Stomach smooth muscle (tissue), 2 donors: ENCODE data around the gene KIF15.

ENCODE experiments used
- H3K27ac ChIP-seq: one replicate; pipeline ENCODE4 v1.7.0; 2013; ENCODE audit warnings: mild to moderate bottlenecking, low read length, inconsistent platforms
- H3K27me3 ChIP-seq, 2 donors: one replicate each; pipeline ENCODE4 v1.7.0; 2013; ENCODE audit warnings: low read length in 2 of 2; ENCODE audit not compliant: insufficient read depth in 2 of 2, control insufficient read depth in 1 of 2
- H3K36me3 ChIP-seq, 2 donors: one replicate each; pipeline ENCODE4 v1.7.0; 2013; ENCODE audit warnings: low read length in 2 of 2; ENCODE audit not compliant: control insufficient read depth in 2 of 2, insufficient read depth in 2 of 2
- H3K4me1 ChIP-seq: one replicate; pipeline ENCODE4 v1.7.0; 2013; ENCODE audit warnings: low read length; ENCODE audit not compliant: control insufficient read depth, insufficient read depth
- H3K4me3 ChIP-seq, 2 donors: one replicate each; pipeline ENCODE4 v1.7.0; 2013; ENCODE audit warnings: low read length in 2 of 2
- H3K9ac ChIP-seq, 2 donors: one replicate each; pipeline ENCODE4 v1.7.0; 2013; ENCODE audit warnings: low read length in 2 of 2, mild to moderate bottlenecking in 1 of 2
- H3K9me3 ChIP-seq, 2 donors: one replicate each; pipeline ENCODE4 v1.7.0; 2013; ENCODE audit warnings: low read length in 2 of 2; ENCODE audit not compliant: control insufficient read depth in 2 of 2
- donor health status: healthy.
- donor health status: Pancreatic carcinoma.

The KIF15 gene

DNA sequence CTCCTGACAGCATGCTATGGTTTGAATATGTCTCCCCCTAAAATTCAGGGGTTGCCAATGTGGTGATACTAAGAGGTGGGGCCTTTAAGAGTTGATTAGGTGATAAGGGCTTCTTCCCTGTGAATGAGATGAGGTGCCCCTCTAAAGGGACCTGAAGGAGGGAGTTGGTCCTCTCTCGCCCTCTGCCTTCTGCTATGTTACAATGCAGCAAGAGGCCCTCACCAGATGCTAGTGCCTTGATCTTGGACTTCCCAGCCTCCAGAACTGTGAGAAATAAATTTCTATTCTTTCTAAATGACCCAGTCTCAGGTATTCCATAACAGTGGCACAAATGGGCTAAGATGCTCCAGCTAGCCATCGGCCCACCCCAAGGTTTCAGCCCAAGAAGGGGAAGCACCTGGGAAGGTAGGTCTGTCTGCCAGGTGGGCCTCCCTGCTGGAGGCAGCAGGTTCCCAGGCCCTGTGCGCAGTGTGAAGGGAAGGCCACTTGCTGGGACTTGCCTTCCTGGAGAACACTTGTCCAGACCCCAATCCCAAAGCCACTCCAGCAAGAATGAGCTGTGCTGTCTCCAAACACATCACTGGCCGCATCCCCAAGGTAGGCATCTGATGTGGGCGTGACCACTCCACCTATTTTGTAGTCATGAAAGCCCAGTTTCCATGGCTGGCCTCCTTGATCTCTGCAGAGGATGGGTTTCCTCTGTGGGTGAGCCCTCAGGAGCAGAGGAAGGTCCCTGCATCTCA lies 121.8 kb downstream of the KIF15 start:
- Histone ChIP-seq H3K4me3 (no peak overlapping the region), H3K4me1 (peaks cover 2% of the 10 kb centered on the region), H3K9me3 (no peaks in the 10 kb centered on the region), H3K36me3 (no peaks in the 10 kb centered on the region), H3K27me3 (peaks cover 5 to 7% of the 10 kb centered on the region in 2 donors), H3K9ac (no peak overlapping the region), H3K27ac (no peak overlapping the region)

DNA sequence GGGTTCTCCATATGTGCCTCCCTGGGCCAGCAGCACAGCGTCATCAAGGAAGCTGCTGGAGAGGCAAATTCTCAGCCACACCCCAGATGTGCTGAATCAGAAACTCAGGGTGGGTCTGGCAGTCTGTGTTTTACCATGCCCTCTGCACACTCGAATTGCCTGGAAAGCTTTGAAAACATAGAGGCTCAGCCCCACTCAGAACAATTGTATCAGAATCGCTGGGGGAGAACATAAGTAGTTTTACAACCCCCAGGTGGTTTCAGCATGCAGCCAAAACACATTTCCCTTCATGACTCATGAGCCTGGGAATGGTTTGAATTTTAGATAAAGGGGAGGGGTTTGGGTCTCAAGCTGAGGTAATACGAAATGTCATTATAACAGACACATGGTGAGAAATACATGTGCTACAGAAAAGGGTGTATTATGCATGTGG lies 122.4 kb downstream of the KIF15 start:
- no peak overlapping the region for H3K4me3 ChIP-seq
- H3K27ac ChIP-seq = no peak overlapping the region
- H3K27me3 ChIP-seq = peaks cover 5 to 7% of the 10 kb centered on the region in 2 donors
- no peaks in the 10 kb centered on the region for H3K9me3 ChIP-seq
- H3K36me3 ChIP-seq = no peaks in the 10 kb centered on the region
- no peak overlapping the region for H3K9ac ChIP-seq
- peaks cover 2% of the 10 kb centered on the region for H3K4me1 ChIP-seq

DNA sequence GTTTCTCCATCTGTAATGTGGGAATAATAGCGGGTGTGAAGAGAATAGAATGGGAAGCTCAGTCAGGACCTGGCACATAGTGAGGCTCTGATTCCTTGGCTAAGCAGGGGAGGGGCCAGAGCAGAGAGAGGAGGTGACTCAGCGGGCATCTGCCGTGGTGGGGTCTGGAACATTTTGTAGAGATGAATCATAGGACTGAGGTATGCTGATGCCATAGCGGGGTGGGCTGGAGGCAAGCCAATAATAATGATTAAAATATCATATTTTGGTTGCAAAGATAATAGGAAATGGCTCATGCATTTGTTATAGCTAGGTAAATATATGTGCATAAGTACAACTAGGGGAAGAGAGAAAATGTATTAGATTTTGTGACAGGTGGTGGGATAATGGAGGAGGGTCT lies 124.0 kb downstream of the KIF15 start:
- H3K36me3 ChIP-seq = no peaks in the 10 kb centered on the region
- H3K27ac ChIP-seq = no peak overlapping the region
- H3K4me3 ChIP-seq = no peak overlapping the region
- peaks cover 2% of the 10 kb centered on the region for H3K4me1 ChIP-seq
- H3K9ac ChIP-seq = no peak overlapping the region
- peaks cover 5 to 7% of the 10 kb centered on the region in 2 donors for H3K27me3 ChIP-seq
- H3K9me3 ChIP-seq = no peaks in the 10 kb centered on the region

DNA sequence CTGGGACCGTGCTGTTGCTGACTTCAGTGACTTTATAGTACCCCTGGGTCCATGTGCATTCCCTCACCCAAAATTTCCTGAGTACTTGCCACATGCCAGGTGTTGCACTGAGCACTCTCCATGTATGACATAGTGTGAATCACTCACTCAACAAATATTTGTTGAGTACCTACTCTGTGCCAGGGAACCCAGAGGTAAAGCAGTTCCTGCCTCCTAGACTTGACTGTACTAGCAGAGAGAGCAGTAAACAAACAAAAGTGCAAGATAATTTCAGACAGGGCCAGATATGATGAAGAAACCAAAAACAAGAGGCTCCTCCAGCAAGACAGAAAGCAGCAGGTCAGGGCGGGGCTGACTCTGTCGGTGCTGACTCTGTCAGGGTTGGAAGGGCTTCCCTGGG lies 125.0 kb downstream of the KIF15 start:
- Histone ChIP-seq H3K4me1 (peaks cover 2% of the 10 kb centered on the region), H3K9me3 (no peaks in the 10 kb centered on the region), H3K9ac (no peak overlapping the region), H3K27me3 (peaks cover 5 to 7% of the 10 kb centered on the region in 2 donors), H3K4me3 (no peak overlapping the region), H3K27ac (no peak overlapping the region), H3K36me3 (no peaks in the 10 kb centered on the region)

DNA sequence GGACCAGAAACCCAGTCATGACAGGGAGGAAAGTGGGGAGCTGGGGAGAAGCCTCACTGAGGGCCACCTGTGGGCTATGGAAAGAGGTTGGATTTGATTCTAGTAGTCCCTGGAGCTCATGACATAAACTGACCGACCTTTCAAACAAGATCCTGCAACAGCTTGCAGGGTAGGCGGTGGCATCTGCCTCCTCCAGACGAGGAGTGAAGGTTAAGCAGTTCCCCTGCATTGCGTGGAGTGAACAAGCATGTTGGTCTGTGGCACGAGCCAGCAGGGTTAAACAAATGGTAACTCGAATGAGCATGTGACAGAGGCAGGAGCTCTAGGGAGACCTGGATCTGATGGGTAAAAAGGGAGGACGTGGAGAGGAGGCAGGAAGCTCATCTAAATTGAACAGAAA lies 125.5 kb downstream of the KIF15 start:
- no peaks in the 10 kb centered on the region for H3K36me3 ChIP-seq
- H3K4me1 ChIP-seq = peaks cover 2% of the 10 kb centered on the region
- no peaks in the 10 kb centered on the region for H3K9me3 ChIP-seq
- H3K27me3 ChIP-seq = peaks cover 5 to 7% of the 10 kb centered on the region in 2 donors
- no peak overlapping the region for H3K4me3 ChIP-seq
- no peak overlapping the region for H3K27ac ChIP-seq
- no peak overlapping the region for H3K9ac ChIP-seq

DNA sequence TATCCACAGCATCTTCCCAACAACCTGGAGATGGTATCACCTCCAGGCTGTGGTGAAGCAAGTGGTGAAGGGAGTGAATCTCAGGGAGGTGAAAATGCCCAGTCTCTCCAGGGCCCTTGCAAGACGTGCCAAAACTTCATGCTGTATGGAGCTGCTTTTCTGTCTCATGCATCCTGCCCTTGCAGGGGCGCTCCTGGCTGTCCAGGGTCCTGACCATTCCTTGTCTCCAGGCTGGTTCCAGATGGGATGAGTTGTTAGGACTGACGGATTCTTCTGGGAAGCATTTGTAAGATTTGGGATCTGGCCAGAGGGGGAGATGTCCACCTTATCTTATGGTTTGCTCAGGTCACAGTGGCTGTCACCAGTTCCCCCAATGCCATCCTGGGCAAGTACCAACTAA lies 128.7 kb downstream of the KIF15 start:
- H3K9ac ChIP-seq = no peak overlapping the region

DNA sequence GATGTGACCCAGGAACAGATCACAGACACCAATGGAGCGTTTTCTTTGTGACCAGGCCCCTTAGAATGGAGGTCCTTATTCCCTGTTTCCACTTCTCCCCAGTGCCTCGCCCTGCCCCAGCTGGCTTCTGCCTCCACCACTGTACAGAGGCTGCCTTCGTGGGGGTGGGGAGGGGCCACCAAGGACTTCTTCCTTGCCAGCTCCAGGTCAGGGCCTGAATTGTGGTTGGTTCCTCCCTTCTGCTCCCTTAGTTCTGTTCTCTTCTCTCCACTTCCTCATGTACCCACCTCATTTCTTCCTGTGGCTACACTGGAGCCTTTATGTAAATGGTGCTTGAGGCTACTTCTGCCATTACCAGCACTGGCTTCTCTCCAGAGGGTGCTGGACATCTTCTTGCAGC lies 129.3 kb downstream of the KIF15 start:
- Histone ChIP-seq H3K27me3 (peaks cover 0 to 2% of the 10 kb centered on the region in 2 donors), H3K36me3 (no peaks in the 10 kb centered on the region), H3K27ac (no peak overlapping the region), H3K4me1 (no peaks in the 10 kb centered on the region), H3K9ac (no peak overlapping the region), H3K9me3 (no peaks in the 10 kb centered on the region), H3K4me3 (no peak overlapping the region)

More for the DNA sequence above, 128.7 kb downstream of the KIF15 start:
- no peak overlapping the region for H3K27ac ChIP-seq
- no peaks in the 10 kb centered on the region for H3K9me3 ChIP-seq
- H3K36me3 ChIP-seq = no peaks in the 10 kb centered on the region
- no peak overlapping the region for H3K4me3 ChIP-seq
- peaks cover 0 to 2% of the 10 kb centered on the region in 2 donors for H3K27me3 ChIP-seq
- H3K4me1 ChIP-seq = peaks cover 2% of the 10 kb centered on the region

DNA sequence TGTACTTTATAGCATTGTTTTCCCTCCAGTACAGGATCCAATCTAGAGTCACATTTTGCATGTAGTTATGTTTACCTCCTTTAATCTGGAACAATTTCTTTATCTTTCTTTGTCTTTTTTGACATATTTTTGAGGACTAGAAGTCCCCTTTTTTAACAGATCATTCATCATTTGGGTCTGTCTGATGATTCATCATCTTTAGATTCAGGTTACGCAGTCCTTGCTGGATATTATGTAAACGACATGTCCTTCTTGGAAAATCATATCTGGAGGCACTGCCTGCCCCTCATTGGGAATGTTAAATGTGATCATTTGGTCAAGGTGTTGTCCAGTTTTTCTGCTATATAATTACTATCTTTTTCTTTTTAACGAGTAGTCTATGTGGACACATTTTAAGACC lies 131.1 kb downstream of the KIF15 start:
- no peaks in the 10 kb centered on the region for H3K27me3 ChIP-seq
- no peaks in the 10 kb centered on the region for H3K9me3 ChIP-seq
- no peak overlapping the region for H3K4me3 ChIP-seq
- no peaks in the 10 kb centered on the region for H3K4me1 ChIP-seq
- H3K27ac ChIP-seq = no peak overlapping the region
- no peaks in the 10 kb centered on the region for H3K36me3 ChIP-seq
- no peak overlapping the region for H3K9ac ChIP-seq

DNA sequence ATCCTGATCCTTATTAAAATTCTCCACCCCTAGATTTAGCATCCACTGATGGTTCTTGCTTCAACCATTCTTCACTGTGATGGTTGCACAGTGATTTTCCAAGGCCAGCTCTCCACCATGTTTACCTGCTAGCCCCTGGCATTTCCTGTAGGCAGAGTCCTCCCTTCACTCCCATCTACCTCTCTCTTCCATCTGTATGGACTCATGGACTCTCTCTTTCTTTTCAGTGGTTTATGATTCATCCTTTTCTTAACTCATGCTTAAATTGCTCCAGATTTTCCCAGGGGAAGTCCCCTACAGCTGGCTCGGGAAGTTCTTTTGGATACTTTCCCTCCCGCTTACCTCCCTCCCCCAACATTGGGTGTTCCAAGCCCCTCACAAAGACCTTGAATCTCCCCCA lies 131.5 kb downstream of the KIF15 start:
- no peak overlapping the region for H3K4me3 ChIP-seq
- H3K36me3 ChIP-seq = no peaks in the 10 kb centered on the region
- H3K4me1 ChIP-seq = no peaks in the 10 kb centered on the region
- H3K27me3 ChIP-seq = no peaks in the 10 kb centered on the region
- H3K9ac ChIP-seq = no peak overlapping the region
- H3K27ac ChIP-seq = no peak overlapping the region
- H3K9me3 ChIP-seq = no peaks in the 10 kb centered on the region

DNA sequence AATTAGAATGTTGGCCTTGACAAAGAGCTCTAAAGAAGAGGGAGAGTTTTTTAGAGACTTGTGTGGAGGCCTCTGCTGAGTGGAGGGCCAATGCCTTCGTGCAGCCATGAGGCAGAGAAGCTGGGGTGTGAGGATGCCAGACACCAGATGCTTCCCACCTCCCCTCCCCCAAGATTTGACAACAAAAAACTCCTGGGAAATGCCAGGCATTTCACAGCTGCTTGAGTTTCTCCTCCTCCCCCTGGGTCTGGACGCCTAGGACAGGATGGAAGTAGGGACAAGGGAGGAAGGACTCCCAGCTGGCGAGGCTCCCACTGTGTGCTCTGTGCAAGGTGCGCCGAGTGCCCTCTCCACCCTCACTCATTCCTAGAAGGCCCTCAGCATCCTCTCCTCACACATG lies 132.9 kb downstream of the KIF15 start:
- peaks cover 0 to 4% of the 10 kb centered on the region in 2 donors for H3K27me3 ChIP-seq
- H3K4me1 ChIP-seq = no peaks in the 10 kb centered on the region
- no peak overlapping the region for H3K9ac ChIP-seq
- no peak overlapping the region for H3K4me3 ChIP-seq
- H3K9me3 ChIP-seq = no peaks in the 10 kb centered on the region
- no peak overlapping the region for H3K27ac ChIP-seq
- H3K36me3 ChIP-seq = no peaks in the 10 kb centered on the region

DNA sequence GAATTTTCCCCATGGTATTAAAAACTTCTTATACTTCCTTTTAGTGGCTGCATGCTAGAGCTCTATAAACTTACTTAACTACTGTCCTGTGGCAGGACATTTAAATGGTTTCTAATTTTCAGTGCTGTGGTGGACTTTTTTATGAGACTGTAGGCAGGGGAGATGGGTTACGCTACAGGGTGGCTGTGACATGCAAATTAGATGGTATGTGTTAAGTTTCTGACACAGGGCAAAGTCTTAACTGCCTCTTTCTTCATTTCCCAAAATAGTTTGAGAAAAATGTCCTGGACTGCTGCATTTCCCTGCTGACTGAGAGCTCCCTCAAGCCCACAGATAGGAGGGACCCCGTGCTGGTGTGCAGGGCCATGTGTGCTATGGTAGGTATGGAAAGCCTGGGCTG lies 134.8 kb downstream of the KIF15 start:
- no peak overlapping the region for H3K4me3 ChIP-seq
- H3K27ac ChIP-seq = no peak overlapping the region
- no peaks in the 10 kb centered on the region for H3K9me3 ChIP-seq

More for the DNA sequence above, 134.8 kb downstream of the KIF15 start:
- H3K36me3 ChIP-seq = no peaks in the 10 kb centered on the region
- H3K4me1 ChIP-seq = no peaks in the 10 kb centered on the region
- no peak overlapping the region for H3K9ac ChIP-seq
- peaks cover 0 to 9% of the 10 kb centered on the region in 2 donors for H3K27me3 ChIP-seq
